ENCODE measurements around the gene EYS. TPM values are rescaled to one million over a fixed set of nuclear protein-coding genes. Genes with fewer than 3 reads are reported as not detected.

Gene EYS
- total and polyA plus RNA-seq, 8 donors, result 0.55 to 0.58 TPM; not detected in 6

DNA sequence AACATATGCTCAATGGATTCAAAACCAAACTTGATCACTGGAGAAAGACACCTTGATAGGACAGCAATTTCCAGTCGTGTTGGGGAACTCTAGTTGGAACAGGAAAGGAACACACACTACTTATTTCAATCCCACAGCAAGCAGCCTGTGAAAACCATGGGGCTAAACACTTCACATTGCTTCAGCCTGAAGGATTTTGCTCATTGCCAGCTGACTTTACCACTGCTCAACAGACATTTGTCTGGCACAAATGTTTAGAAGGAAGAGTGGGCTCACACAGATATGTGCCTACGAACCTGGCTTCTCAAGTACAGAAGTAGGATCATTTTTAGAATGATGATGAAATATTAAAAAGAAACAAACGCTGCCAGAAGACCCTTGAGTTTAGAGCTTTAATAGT lies 1473.3 kb downstream of the EYS start:
- Histone ChIP-seq H3K4me3 (no peak overlapping the region), H3K36me3 (no peaks in the 10 kb centered on the region), H3K27me3 (no peaks in the 10 kb centered on the region), H3K9me3 (no peaks in the 10 kb centered on the region), H3K4me1 (no peaks in the 10 kb centered on the region), H3K27ac (no peak overlapping the region)
- DNase-seq, result no peak
- WGBS, 5 donors, result 53 to 56% (median 55%) methylated on average over 3 of the region's 3 CpGs
- intact Hi-C loops (cut with DNase I; ENCODE audit: low total_unique reads), result no loop called here
- TF ChIP-seq, protein P1, sequence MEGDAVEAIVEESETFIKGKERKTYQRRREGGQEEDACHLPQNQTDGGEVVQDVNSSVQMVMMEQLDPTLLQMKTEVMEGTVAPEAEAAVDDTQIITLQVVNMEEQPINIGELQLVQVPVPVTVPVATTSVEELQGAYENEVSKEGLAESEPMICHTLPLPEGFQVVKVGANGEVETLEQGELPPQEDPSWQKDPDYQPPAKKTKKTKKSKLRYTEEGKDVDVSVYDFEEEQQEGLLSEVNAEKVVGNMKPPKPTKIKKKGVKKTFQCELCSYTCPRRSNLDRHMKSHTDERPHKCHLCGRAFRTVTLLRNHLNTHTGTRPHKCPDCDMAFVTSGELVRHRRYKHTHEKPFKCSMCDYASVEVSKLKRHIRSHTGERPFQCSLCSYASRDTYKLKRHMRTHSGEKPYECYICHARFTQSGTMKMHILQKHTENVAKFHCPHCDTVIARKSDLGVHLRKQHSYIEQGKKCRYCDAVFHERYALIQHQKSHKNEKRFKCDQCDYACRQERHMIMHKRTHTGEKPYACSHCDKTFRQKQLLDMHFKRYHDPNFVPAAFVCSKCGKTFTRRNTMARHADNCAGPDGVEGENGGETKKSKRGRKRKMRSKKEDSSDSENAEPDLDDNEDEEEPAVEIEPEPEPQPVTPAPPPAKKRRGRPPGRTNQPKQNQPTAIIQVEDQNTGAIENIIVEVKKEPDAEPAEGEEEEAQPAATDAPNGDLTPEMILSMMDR (IDR thresholded peaks at IDR 0.05), result no peak
- TF ChIP-seq EP300 (IDR thresholded peaks at IDR 0.05) (no peak), POLR2A (IDR thresholded peaks at IDR 0.05) (no peak), POLR2AphosphoS5 (IDR thresholded peaks at IDR 0.05) (no peak)

DNA sequence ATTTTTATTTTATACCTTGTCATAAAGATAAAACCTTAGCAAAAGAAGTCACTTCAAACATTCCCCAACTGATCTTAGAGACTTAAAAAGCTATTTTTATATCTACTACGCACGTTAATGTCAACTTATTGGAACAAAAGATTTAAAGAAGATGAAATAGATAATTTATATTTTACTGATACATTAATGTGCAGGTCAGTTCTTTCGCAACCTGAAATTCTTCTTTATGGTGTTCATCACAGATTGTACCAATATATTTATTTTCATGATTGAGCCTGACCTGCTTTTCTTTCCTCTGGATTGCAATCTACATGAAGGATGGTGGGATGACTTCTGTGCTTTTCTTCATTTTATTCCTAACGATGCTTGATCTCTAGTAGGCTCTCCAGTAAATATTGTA lies 1475.1 kb downstream of the EYS start:
- TF ChIP-seq POLR2AphosphoS5 (IDR thresholded peaks at IDR 0.05), result no peak
- TF ChIP-seq POLR2A (IDR thresholded peaks at IDR 0.05), result no peak
- TF ChIP-seq, protein P1 (IDR thresholded peaks at IDR 0.05), result no peak
- TF ChIP-seq EP300 (IDR thresholded peaks at IDR 0.05), result no peak
- no peaks in the 10 kb centered on the region for H3K36me3 ChIP-seq
- H3K27me3 ChIP-seq, result no peaks in the 10 kb centered on the region
- intact Hi-C loops (cut with DNase I; ENCODE audit: low total_unique reads), result no loop called here
- DNase-seq, result no peak
- 61 to 84% (median 64%) methylated on average over 4 of the region's 4 CpGs for whole genome bisulfite sequencing, 5 donors
- H3K4me1 ChIP-seq, result no peaks in the 10 kb centered on the region
- no peak overlapping the region for H3K4me3 ChIP-seq
- no peak overlapping the region for H3K27ac ChIP-seq
- no peaks in the 10 kb centered on the region for H3K9me3 ChIP-seq

DNA sequence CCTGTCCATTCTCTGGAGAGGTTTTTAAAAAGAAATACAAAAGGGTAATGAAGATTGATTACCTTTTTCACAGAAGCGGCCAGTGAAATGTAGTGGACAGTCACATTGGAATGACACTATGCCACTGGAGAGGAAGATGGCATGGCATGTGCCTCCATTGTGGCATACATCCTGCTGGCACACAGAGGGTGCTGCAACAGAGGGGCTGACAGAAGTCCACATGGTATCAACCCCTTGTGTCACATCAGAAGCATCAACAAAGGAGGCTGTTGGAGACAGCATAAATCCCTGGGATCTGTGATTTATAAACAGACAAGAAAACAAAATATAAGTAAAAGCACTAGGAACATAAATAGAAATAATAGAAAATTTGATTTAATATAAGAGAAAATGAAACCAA lies 1476.5 kb downstream of the EYS start:
- WGBS, 5 donors, result 56 to 75% (median 71%) methylated on average over 1 of the region's 1 CpG
- Histone ChIP-seq H3K4me3 (no peak overlapping the region), H3K4me1 (no peaks in the 10 kb centered on the region), H3K27ac (no peak overlapping the region), H3K9me3 (no peaks in the 10 kb centered on the region), H3K36me3 (no peaks in the 10 kb centered on the region), H3K27me3 (no peaks in the 10 kb centered on the region)
- intact Hi-C loops (cut with DNase I; ENCODE audit: low total_unique reads), result no loop called here
- DNase-seq, result no peak
- TF ChIP-seq, protein P1 (IDR thresholded peaks at IDR 0.05), result no peak
- TF ChIP-seq POLR2AphosphoS5 (IDR thresholded peaks at IDR 0.05) (no peak), EP300 (IDR thresholded peaks at IDR 0.05) (no peak)

DNA sequence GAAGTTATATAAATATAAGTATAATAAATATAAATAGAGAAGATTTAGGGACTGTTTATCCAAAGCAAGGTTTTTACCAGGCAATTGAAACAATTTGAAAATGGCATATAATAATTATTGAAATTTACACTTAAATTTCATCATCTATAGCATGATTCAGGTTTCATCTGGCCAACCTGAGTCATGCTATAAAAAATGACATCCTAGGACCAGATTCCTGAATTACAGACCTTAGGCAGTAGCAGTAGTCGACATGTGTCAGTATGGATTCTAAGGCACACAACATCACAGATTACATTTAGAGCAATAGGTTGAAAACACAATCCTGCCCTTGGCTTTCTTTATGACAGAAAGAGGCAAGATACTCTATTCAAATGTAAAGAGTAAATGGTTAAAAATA lies 1479.2 kb downstream of the EYS start:
- intact Hi-C loops (cut with DNase I; ENCODE audit: low total_unique reads), result no loop called here
- Histone ChIP-seq H3K27ac (no peak overlapping the region), H3K9me3 (no peaks in the 10 kb centered on the region), H3K36me3 (no peaks in the 10 kb centered on the region), H3K27me3 (no peaks in the 10 kb centered on the region), H3K4me3 (no peak overlapping the region), H3K4me1 (no peaks in the 10 kb centered on the region)
- TF ChIP-seq POLR2A (IDR thresholded peaks at IDR 0.05) (no peak), EP300 (IDR thresholded peaks at IDR 0.05) (no peak), POLR2AphosphoS5 (IDR thresholded peaks at IDR 0.05) (no peak)
- TF ChIP-seq, protein P1 (IDR thresholded peaks at IDR 0.05), result no peak
- no peak for DNase-seq
- WGBS, 5 donors, result 68 to 87% (median 78%) methylated on average over 1 of the region's 1 CpG

Measured in stomach (tissue), 9 donors.